GM18502 (cell line): Measurements from ENCODE around the gene FES.

ENCODE experiments used
- ATAC-seq: cut with Tn5 transposase; IDR thresholded peaks from one replicate; pipeline ENCODE4 v1.9.1; 2021; ENCODE audit warnings: mild to moderate bottlenecking; ENCODE audit not compliant: unreplicated experiment, poor library complexity

FES gene

GRCh38 chr15:90860942-90861675 lies 23.2 kb upstream of the FES start:
- ATAC-seq, result no peak

GRCh38 chr15:90862487-90862886 lies 21.8 kb upstream of the FES start:
- no peak for ATAC-seq

- ATAC-seq, result no peak
These were observed 21.1 kb upstream of the FES start for GRCh38 chr15:90862964-90863778.

- ATAC-seq, result no peak
These were observed 20.3 kb upstream of the FES start for GRCh38 chr15:90863987-90864386.

GRCh38 chr15:90864507-90864906 lies 19.8 kb upstream of the FES start:
- ATAC-seq, result no peak

- ATAC-seq, result no peak
These were observed 18.6 kb upstream of the FES start for GRCh38 chr15:90865702-90866101.

- ATAC-seq, result no peak
These were observed 18.1 kb upstream of the FES start for GRCh38 chr15:90866161-90866715.

- ATAC-seq, result no peak
These were observed 17.5 kb upstream of the FES start for GRCh38 chr15:90866800-90867199.

GRCh38 chr15:90868261-90868689 lies 16.0 kb upstream of the FES start, which contains the start of gene FURIN:
FURIN (plus strand) TSS chr15:90868588; CDS start chr15:90875741, 7,153 bp downstream.
- no peak for ATAC-seq

- no peak for ATAC-seq
These were observed 15.2 kb upstream of the FES start for GRCh38 chr15:90869140-90869541.

GRCh38 chr15:90869601-90870353 lies 14.5 kb upstream of the FES start:
- ATAC-seq, result no peak

- ATAC-seq, result no peak
These were observed 13.8 kb upstream of the FES start for GRCh38 chr15:90870354-90871138.

GRCh38 chr15:90871139-90871715 lies 13.1 kb upstream of the FES start:
- no peak for ATAC-seq

GRCh38 chr15:90871716-90872485 lies 12.4 kb upstream of the FES start:
- no peak for ATAC-seq

- ATAC-seq, result no peak
These were observed 11.7 kb upstream of the FES start for GRCh38 chr15:90872486-90873184.

- no peak for ATAC-seq
These were observed 10.8 kb upstream of the FES start for GRCh38 chr15:90873488-90873997.

- no peak for ATAC-seq
These were observed 10.2 kb upstream of the FES start for GRCh38 chr15:90873998-90874605.
